ENCODE measurements around the gene GNAT1.

- no peak for TF ChIP-seq CTCF (IDR thresholded peaks at IDR 0.05)
- no peak for TF ChIP-seq POLR2AphosphoS5 (IDR thresholded peaks at IDR 0.05)
- no peak for TF ChIP-seq EP300 (IDR thresholded peaks at IDR 0.05)
These were observed 35.5 kb upstream of the GNAT1 start for GRCh38 chr3:50155891-50156290.
